GM18520 (cell line): ENCODE measurements around the gene ZDHHC15.
"Not testable (repeated sequence)": the region's sequence is repeated elsewhere in the genome, so short reads cannot be mapped to it uniquely, and the experiment has no call there.

Experiments
- ATAC-seq: cut with Tn5 transposase; IDR thresholded peaks from one replicate; pipeline ENCODE4 v1.9.1; 2021; ENCODE audit not compliant: unreplicated experiment

ZDHHC15 gene

GRCh38 chrX:75522565-75523431, at the start of gene ZDHHC15:
Gene ZDHHC15, minus strand, starts transcription at chrX:75523037. Its CDS starts 13 bp downstream, at chrX:75523024.
- no peak for ATAC-seq

- ATAC-seq: not testable (repeated sequence)
These were observed 37.7 kb upstream of the ZDHHC15 start for GRCh38 chrX:75560544-75560943.

GRCh38 chrX:75547783-75548182, 24.9 kb upstream of the ZDHHC15 start:
- no peak for ATAC-seq

- no peak for ATAC-seq
These were observed 24.1 kb upstream of the ZDHHC15 start for GRCh38 chrX:75546724-75547511.

- ATAC-seq: no peak
These were observed 21.9 kb upstream of the ZDHHC15 start for GRCh38 chrX:75544786-75545185.

GRCh38 chrX:75483933-75484332, 38.9 kb downstream of the ZDHHC15 start:
- ATAC-seq: no peak

GRCh38 chrX:75461780-75462179, 61.1 kb downstream of the ZDHHC15 start:
- ATAC-seq: not testable (repeated sequence)

GRCh38 chrX:75421688-75422230, 101.1 kb downstream of the ZDHHC15 start:
- no peak for ATAC-seq

- ATAC-seq: not testable (repeated sequence)
These were observed 115.7 kb downstream of the ZDHHC15 start for GRCh38 chrX:75407153-75407552.

GRCh38 chrX:75390470-75390869, 132.4 kb downstream of the ZDHHC15 start:
- ATAC-seq: no peak

- ATAC-seq: no peak
These were observed 153.1 kb downstream of the ZDHHC15 start for GRCh38 chrX:75369721-75370120.

GRCh38 chrX:75366861-75367260, 156.0 kb downstream of the ZDHHC15 start:
- ATAC-seq: no peak

- no peak for ATAC-seq
These were observed 157.4 kb downstream of the ZDHHC15 start for GRCh38 chrX:75365243-75365975.

- ATAC-seq: no peak
These were observed 161.0 kb downstream of the ZDHHC15 start for GRCh38 chrX:75361788-75362187.

- not testable (repeated sequence) for ATAC-seq
These were observed 174.2 kb downstream of the ZDHHC15 start for GRCh38 chrX:75348601-75349000.

GRCh38 chrX:75337525-75337924, 185.3 kb downstream of the ZDHHC15 start:
- no peak for ATAC-seq

- ATAC-seq: no peak
These were observed 187.7 kb downstream of the ZDHHC15 start for GRCh38 chrX:75335127-75335458.

- ATAC-seq: not testable (repeated sequence)
These were observed 188.3 kb downstream of the ZDHHC15 start for GRCh38 chrX:75334407-75335126.

- ATAC-seq: no peak
These were observed 195.2 kb downstream of the ZDHHC15 start for GRCh38 chrX:75327607-75328006.
